Measurements from ENCODE around the gene ZNF79. TPM values are rescaled to one million over a fixed set of nuclear protein-coding genes. Genes with fewer than 3 reads are reported as not detected.

Gene ZNF79
- total RNA-seq, 4 donors from 2014 or later = 6.0 to 11.9 (median 9.5) TPM

GRCh38 chr9:127491516-127491915 lies 67.3 kb downstream of the ZNF79 start:
- TF ChIP-seq CTCF (IDR thresholded peaks at IDR 0.05; ENCODE audit: low read depth) = no peak

GRCh38 chr9:127492616-127493015 lies 68.4 kb downstream of the ZNF79 start:
- no peak for TF ChIP-seq CTCF (IDR thresholded peaks at IDR 0.05; ENCODE audit: low read depth)

GRCh38 chr9:127493592-127494303 lies 69.6 kb downstream of the ZNF79 start:
- TF ChIP-seq CTCF (IDR thresholded peaks at IDR 0.05; ENCODE audit: low read depth) = no peak

- TF ChIP-seq CTCF (IDR thresholded peaks at IDR 0.05; ENCODE audit: low read depth) = no peak
Observed at GRCh38 chr9:127494304-127494702, 70.1 kb downstream of the ZNF79 start.

Small RNAs within 50 kb of the gene (small RNA-seq; reads per million reads assigned to genes)
- 0.49 reads per million for gene RF00019
- gene SNORA65 = 236 reads per million, percentile 98 among the genes with 10 or more reads in this experiment

Other genes with a start within 250 kb of the ZNF79 start
- gene GARNL3, start 159.6 kb upstream of the ZNF79 start, total RNA-seq = 10 to 100 TPM in 2 of 4 donors, 1 to 10 TPM in 2; 9.3 to 20.9 (median 14.7) TPM
- 10 to 100 TPM; 17.1 to 46.9 (median 35.9) TPM for gene SLC2A8, start 27.2 kb upstream of the ZNF79 start, total RNA-seq
- 1,000 to 10,000 TPM; 1,869 to 2,956 (median 2,710) TPM for gene RPL12, start 27.0 kb downstream of the ZNF79 start, total RNA-seq
- 10 to 100 TPM; 13.0 to 24.7 (median 19.6) TPM for gene LRSAM1, start 27.1 kb downstream of the ZNF79 start, total RNA-seq
- gene STXBP1, start 187.9 kb downstream of the ZNF79 start, total RNA-seq = 100 to 1,000 TPM in 1 of 4 donors, 10 to 100 TPM in 3; 23.2 to 116 (median 69.3) TPM